Effector memory CD4-positive, alpha-beta T cell (primary cell): ENCODE data around the gene ATP2B1.

Experiments used
- DNase-seq, 3 donors: peaks; one replicate each; pipeline ENCODE4 v3.0.0-alpha.2; 2020
- H3K27ac ChIP-seq: 2 replicates; pipeline ENCODE4 v1.7.0; 2013; ENCODE audit warnings: mild to moderate bottlenecking, low read length, moderate library complexity; ENCODE audit not compliant: insufficient read depth, poor library complexity, severe bottlenecking
- H3K27me3 ChIP-seq: replicated peaks from 2 replicates; pipeline ENCODE4 v1.7.0; 2013; ENCODE audit warnings: mild to moderate bottlenecking, low read length; ENCODE audit not compliant: insufficient read depth, control insufficient read depth, poor library complexity, severe bottlenecking
- H3K36me3 ChIP-seq: 2 replicates; pipeline ENCODE4 v1.7.0; 2013; ENCODE audit warnings: mild to moderate bottlenecking, low read length, moderate library complexity; ENCODE audit not compliant: control insufficient read depth, insufficient read depth
- H3K4me1 ChIP-seq: 2 replicates; pipeline ENCODE4 v1.7.0; 2013; ENCODE audit warnings: low read length, mild to moderate bottlenecking; ENCODE audit not compliant: control insufficient read depth, insufficient read depth, poor library complexity, severe bottlenecking
- H3K4me3 ChIP-seq: 2 replicates; pipeline ENCODE4 v1.7.0; 2013; ENCODE audit warnings: low read length, low read depth, mild to moderate bottlenecking; ENCODE audit not compliant: insufficient read depth, poor library complexity, severe bottlenecking
- H3K9me3 ChIP-seq: 2 replicates; pipeline ENCODE4 v1.7.0; 2013; ENCODE audit warnings: mild to moderate bottlenecking, low read length, moderate library complexity; ENCODE audit not compliant: control insufficient read depth

Gene ATP2B1

GRCh38 chr12:89649139-89649538, 59.5 kb downstream of the ATP2B1 start:
- Histone ChIP-seq H3K9me3 (no peaks in the 10 kb centered on the region), H3K4me3 (no peak overlapping the region), H3K27me3 (no peaks in the 10 kb centered on the region), H3K36me3 (peaks cover 18% of the 10 kb centered on the region), H3K4me1 (peaks cover 9% of the 10 kb centered on the region), H3K27ac (no peak overlapping the region)
- no peak for DNase-seq

GRCh38 chr12:89648211-89648930, 60.3 kb downstream of the ATP2B1 start:
- Histone ChIP-seq H3K4me1 (peaks cover 9% of the 10 kb centered on the region), H3K27ac (no peak overlapping the region), H3K9me3 (no peaks in the 10 kb centered on the region), H3K4me3 (no peak overlapping the region), H3K27me3 (no peaks in the 10 kb centered on the region), H3K36me3 (peaks cover 18% of the 10 kb centered on the region)
- no peak for DNase-seq

- Histone ChIP-seq H3K9me3 (no peaks in the 10 kb centered on the region), H3K27me3 (no peaks in the 10 kb centered on the region), H3K36me3 (peaks cover 28% of the 10 kb centered on the region), H3K4me1 (peaks cover 9% of the 10 kb centered on the region), H3K27ac (no peak overlapping the region), H3K4me3 (no peak overlapping the region)
- no peak for DNase-seq
Observed at GRCh38 chr12:89645434-89645833, 63.2 kb downstream of the ATP2B1 start.

- Histone ChIP-seq H3K27ac (no peak overlapping the region), H3K4me1 (peaks cover 3% of the 10 kb centered on the region), H3K9me3 (no peaks in the 10 kb centered on the region), H3K27me3 (no peaks in the 10 kb centered on the region), H3K36me3 (peaks cover 18% of the 10 kb centered on the region), H3K4me3 (no peak overlapping the region)
- no peak for DNase-seq
Observed at GRCh38 chr12:89642959-89643358, 65.7 kb downstream of the ATP2B1 start.

GRCh38 chr12:89636776-89637160, 71.9 kb downstream of the ATP2B1 start:
- no peak overlapping the region for H3K27ac ChIP-seq
- peaks cover 34% of the 10 kb centered on the region for H3K36me3 ChIP-seq
- DNase-seq, result no peak
- H3K4me3 ChIP-seq, result no peak overlapping the region
- H3K4me1 ChIP-seq, result no peaks in the 10 kb centered on the region
- H3K27me3 ChIP-seq, result no peaks in the 10 kb centered on the region
- no peaks in the 10 kb centered on the region for H3K9me3 ChIP-seq

GRCh38 chr12:89636052-89636775, 72.4 kb downstream of the ATP2B1 start:
- Histone ChIP-seq H3K4me1 (no peaks in the 10 kb centered on the region), H3K36me3 (peaks cover 35% of the 10 kb centered on the region), H3K27me3 (no peaks in the 10 kb centered on the region), H3K27ac (no peak overlapping the region), H3K4me3 (no peak overlapping the region), H3K9me3 (no peaks in the 10 kb centered on the region)
- no peak for DNase-seq

GRCh38 chr12:89634508-89634907, 74.1 kb downstream of the ATP2B1 start:
- Histone ChIP-seq H3K27ac (no peak overlapping the region), H3K4me3 (no peak overlapping the region), H3K36me3 (peaks cover 38% of the 10 kb centered on the region), H3K4me1 (no peaks in the 10 kb centered on the region), H3K27me3 (no peaks in the 10 kb centered on the region), H3K9me3 (no peaks in the 10 kb centered on the region)
- DNase-seq, result no peak

GRCh38 chr12:89632778-89633177, 75.9 kb downstream of the ATP2B1 start:
- DNase-seq, result no peak
- Histone ChIP-seq H3K27me3 (no peaks in the 10 kb centered on the region), H3K9me3 (no peaks in the 10 kb centered on the region), H3K4me3 (no peak overlapping the region), H3K27ac (no peak overlapping the region), H3K4me1 (no peaks in the 10 kb centered on the region), H3K36me3 (peaks cover 55% of the 10 kb centered on the region)

- Histone ChIP-seq H3K27me3 (no peaks in the 10 kb centered on the region), H3K27ac (no peak overlapping the region), H3K36me3 (peaks cover 33% of the 10 kb centered on the region), H3K9me3 (no peaks in the 10 kb centered on the region), H3K4me3 (no peak overlapping the region), H3K4me1 (no peaks in the 10 kb centered on the region)
- no peak for DNase-seq
Observed at GRCh38 chr12:89622115-89622514, 86.5 kb downstream of the ATP2B1 start.

- Histone ChIP-seq H3K4me1 (no peaks in the 10 kb centered on the region), H3K4me3 (no peak overlapping the region), H3K36me3 (peaks cover 27% of the 10 kb centered on the region), H3K9me3 (no peaks in the 10 kb centered on the region), H3K27ac (no peak overlapping the region), H3K27me3 (no peaks in the 10 kb centered on the region)
- DNase-seq, result no peak
Observed at GRCh38 chr12:89621521-89621920, 87.1 kb downstream of the ATP2B1 start.
